GM12891 (cell line): ENCODE data around the gene POU2F1.

Experiments used
- POLR2A ChIP-seq: IDR thresholded peaks from 2 replicates; pipeline ENCODE4 v1.6.1; 2011; ENCODE audit warnings: low read depth, low read length, control low read depth
- POLR2AphosphoS5 ChIP-seq: IDR thresholded peaks from 2 replicates; pipeline ENCODE4 v1.6.1; 2011; ENCODE audit warnings: low read depth, low read length, control low read depth

DNA sequence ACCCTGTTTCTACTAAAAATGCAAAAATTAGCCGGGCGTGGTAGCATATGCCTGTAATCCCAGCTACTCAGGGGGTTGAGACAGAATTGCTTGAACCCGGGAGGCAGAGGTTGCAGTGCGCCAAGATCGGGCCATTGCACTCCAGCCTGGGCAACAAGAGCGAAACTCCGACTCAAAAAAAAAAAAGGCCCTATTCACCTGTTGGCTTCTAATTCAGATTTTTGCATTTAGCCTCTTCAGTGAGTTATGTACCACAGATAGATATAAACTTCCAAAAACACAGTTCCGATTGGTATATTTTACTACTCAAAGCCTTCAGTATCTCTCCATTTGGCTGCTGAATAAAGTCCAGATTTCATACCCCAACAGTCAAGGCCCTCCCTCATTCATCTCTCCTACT, 42.7 kb downstream of the POU2F1 start:
- TF ChIP-seq POLR2A (no peak), POLR2AphosphoS5 (no peak)
